ENCODE measurements around the gene BBS9.

DNA sequence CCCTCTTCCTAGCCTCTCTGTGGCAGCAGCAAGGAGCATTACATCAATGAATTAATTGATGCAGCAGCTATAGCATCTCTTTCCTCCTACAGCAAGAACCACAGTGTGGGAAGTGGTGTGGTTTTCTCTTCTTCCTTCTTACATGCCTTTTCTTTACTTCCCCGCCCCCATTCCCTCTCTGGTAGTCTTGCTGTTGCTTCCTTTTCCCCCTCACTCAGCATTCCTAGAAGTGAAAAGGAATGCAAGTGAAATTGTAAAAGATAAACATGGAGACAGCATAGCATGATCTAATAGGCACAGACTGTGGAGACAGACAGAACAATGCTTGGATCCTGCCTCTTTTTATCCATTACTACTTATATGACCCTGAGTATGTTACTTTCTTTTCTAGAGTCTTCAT lies 405.5 kb downstream of the BBS9 start:
- no peak for TF ChIP-seq CTCF (conservative IDR thresholded peaks at IDR 0.05)
- TF ChIP-seq ZFX (IDR thresholded peaks at IDR 0.05), result no peak

All from C4-2B (cell line).